Left lung (tissue), 10 donors: ENCODE measurements around the gene FGF7. TPM values are rescaled to one million over a fixed set of nuclear protein-coding genes. Genes with fewer than 3 reads are reported as not detected.
"Not testable (repeated sequence)": the region's sequence is repeated elsewhere in the genome, so short reads cannot be mapped to it uniquely, and the experiment has no call there.

Experiments used
- ATAC-seq: fragments of 200-7000 bp; cut with Tn5 transposase; one replicate; pipeline ENCODE4 v1.9.1; 2020; ENCODE audit warnings: moderate library complexity
- DNase-seq, 4 donors: peaks; one replicate each; pipeline ENCODE4 v3.0.0-alpha.2; 2013 to 2020
- H3K27ac ChIP-seq, 2 donors: fragments of 200-600 bp; sonication (generic) in 1 of 2; one replicate each; pipeline versions ENCODE4 v1.5.0 to v1.8.0; 2020 to 2021
- H3K27me3 ChIP-seq, 2 donors: fragments of 200-600 bp; sonication (generic) in 1 of 2; one replicate each; pipeline versions ENCODE4 v1.5.0 to v1.8.0; 2020 to 2021
- H3K36me3 ChIP-seq, 2 donors: fragments of 200-600 bp; sonication (generic) in 1 of 2; one replicate each; pipeline versions ENCODE4 v1.5.0 to v1.8.0; 2020 to 2021
- H3K4me1 ChIP-seq, 2 donors: fragments of 200-600 bp; one replicate each; pipeline ENCODE4 v1.8.0; 2021
- H3K4me3 ChIP-seq, 2 donors: fragments of 200-600 bp; sonication (generic) in 1 of 2; one replicate each; pipeline versions ENCODE4 v1.5.0 to v1.8.0; 2020 to 2021; ENCODE audit warnings: mild to moderate bottlenecking in 1 of 2
- H3K9me3 ChIP-seq, 2 donors: fragments of 200-600 bp; sonication (generic) in 1 of 2; one replicate each; pipeline versions ENCODE4 v1.5.0 to v1.8.0; 2020 to 2021
- intact Hi-C, 2 donors: fragments of 100-400 bp; cut with DNase I; formaldehyde crosslinking; loops; one replicate each; pipeline versions ENCODE4 v1.11.2 to v1.14.2; 2022
- polyA plus RNA-seq, 6 donors: library from polyadenylated mRNA; unstranded; fragments of 120-200 nt; gene quantifications; one replicate each; pipeline ENCODE4 v1.2.1, GENCODE V29; 2013; ENCODE audit not compliant: insufficient read length in 6 of 6
- total RNA-seq, 2 donors: library from RNA; stranded (reverse); fragmentation: NEBNext Ultra II Directional; extraction: Animal tissue kit (Norgen Biotek cat#: 25700); gene quantifications; one replicate each; pipeline ENCODE4 v1.2.1, GENCODE V29; 2021
- TF ChIP-seq, protein P1 (sequence below), 2 donors: fragments of 200-600 bp; sonication (generic) in 1 of 2; IDR thresholded peaks; one replicate each; pipeline versions ENCODE4 v1.5.0 to v1.8.0; 2021; ENCODE audit warnings: antibody characterized with exemption in 2 of 2
- donor health status: DM: no; HTN: yes; CAD: no.
- donor health status: DM: no; HTN: no; CAD: no.

Gene FGF7
- total and polyA plus RNA-seq, 8 donors, result 14.4 to 31.8 (median 21.4) TPM

DNA sequence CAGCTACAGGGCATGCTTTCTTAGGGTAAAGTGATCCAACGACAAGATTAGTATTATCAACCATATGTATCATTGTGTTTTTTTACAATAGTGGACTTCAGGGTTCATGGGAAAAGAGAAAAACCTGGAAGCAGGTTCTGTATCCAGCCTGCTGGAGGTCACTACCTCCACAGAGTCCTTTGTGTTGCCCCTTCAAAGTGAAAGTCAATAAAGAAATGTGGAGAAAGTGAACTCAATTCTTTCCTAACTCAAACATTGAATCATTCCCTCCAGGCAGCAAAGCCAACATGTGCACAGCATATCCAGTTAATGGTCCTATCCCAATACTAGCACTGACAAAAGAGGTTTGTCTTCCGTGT is 45.4 kb downstream of the FGF7 start:
- ATAC-seq, result peak; percentile 65
- Histone ChIP-seq H3K4me3 (peak overlapping the region in 1 of 2 donors; percentile 34), H3K4me1 (peaks cover 0 to 10% of the 10 kb centered on the region in 2 donors), H3K27me3 (no peaks in the 10 kb centered on the region), H3K36me3 (no peaks in the 10 kb centered on the region), H3K27ac (peak overlapping the region in 1 of 2 donors; percentile 64), H3K9me3 (no peaks in the 10 kb centered on the region)
- intact Hi-C loops, result no loop called here
- TF ChIP-seq, protein P1, sequence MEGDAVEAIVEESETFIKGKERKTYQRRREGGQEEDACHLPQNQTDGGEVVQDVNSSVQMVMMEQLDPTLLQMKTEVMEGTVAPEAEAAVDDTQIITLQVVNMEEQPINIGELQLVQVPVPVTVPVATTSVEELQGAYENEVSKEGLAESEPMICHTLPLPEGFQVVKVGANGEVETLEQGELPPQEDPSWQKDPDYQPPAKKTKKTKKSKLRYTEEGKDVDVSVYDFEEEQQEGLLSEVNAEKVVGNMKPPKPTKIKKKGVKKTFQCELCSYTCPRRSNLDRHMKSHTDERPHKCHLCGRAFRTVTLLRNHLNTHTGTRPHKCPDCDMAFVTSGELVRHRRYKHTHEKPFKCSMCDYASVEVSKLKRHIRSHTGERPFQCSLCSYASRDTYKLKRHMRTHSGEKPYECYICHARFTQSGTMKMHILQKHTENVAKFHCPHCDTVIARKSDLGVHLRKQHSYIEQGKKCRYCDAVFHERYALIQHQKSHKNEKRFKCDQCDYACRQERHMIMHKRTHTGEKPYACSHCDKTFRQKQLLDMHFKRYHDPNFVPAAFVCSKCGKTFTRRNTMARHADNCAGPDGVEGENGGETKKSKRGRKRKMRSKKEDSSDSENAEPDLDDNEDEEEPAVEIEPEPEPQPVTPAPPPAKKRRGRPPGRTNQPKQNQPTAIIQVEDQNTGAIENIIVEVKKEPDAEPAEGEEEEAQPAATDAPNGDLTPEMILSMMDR (IDR thresholded peaks at IDR 0.05), result no peak
- no peak for DNase-seq

DNA sequence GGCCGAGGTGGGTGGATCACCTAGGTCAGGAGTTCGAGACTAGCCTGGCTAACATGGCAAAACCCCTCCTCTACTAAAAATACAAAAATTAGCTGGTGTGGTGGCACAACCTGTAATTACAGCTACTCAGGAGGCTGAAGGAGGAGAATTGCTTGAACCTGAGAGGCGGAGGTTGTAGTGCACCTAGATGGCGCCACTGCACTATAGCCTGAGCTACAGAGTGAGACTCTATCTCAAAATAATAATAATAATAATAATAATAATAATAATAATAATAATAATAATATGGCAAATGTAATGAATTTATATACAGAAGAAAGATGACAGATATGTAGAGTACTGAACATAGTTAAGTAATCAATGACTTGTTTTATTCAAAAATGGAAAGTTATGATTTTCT is 48.2 kb downstream of the FGF7 start:
- TF ChIP-seq, protein P1 (IDR thresholded peaks at IDR 0.05), result peak; percentile 8 to 12
- ATAC-seq, intact Hi-C loops, H3K4me3 ChIP-seq, H3K36me3 ChIP-seq, H3K27ac ChIP-seq, H3K9me3 ChIP-seq, H3K27me3 ChIP-seq, H3K4me1 ChIP-seq, DNase-seq: not testable (repeated sequence)

DNA sequence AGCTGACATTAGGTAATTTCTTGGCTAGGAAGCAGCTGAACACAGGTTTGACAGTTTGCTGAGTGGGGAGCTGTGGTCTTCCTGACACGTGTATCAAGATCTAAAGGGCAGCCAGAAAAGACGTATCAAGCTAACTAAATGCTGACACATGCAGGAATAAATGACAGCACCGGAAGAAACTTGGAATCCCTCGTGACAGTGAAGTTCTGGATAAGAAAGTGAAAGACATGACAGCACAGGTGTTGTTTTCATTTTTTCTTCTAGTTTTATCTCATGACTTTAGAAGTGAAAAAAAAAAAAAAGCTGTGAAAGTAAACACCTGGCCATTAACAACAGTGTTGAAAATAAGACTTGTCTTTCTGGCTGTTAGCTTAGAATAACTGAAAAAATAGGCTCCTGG is 48.7 kb downstream of the FGF7 start:
- H3K36me3 ChIP-seq, result no peaks in the 10 kb centered on the region

DNA sequence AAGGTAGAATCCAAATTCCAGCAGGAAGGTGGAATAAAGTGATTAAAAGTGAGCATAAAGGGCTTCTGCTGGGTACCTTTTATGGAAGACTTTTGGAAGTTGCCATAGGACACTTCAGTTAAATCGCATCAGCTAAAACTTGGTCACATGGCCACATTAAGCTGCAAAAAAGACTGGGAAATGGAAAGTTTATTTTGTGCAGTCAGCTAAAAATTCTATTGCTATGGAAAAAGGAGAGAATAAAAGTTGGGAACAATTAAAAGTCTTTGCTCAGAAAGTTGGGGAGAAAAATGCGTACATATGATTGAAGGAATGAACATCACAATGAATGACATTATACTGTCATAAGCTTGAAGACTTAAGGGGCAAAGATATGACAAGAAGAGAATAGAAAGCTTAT is 49.3 kb downstream of the FGF7 start:
- Histone ChIP-seq H3K4me3 (no peak overlapping the region), H3K36me3 (no peaks in the 10 kb centered on the region), H3K27ac (no peak overlapping the region), H3K4me1 (no peaks in the 10 kb centered on the region), H3K9me3 (no peaks in the 10 kb centered on the region), H3K27me3 (no peaks in the 10 kb centered on the region)
- intact Hi-C loops, result no loop called here
- TF ChIP-seq, protein P1 (IDR thresholded peaks at IDR 0.05), result no peak
- DNase-seq (no peak), ATAC-seq (no peak)

More for the DNA sequence above, 48.7 kb downstream of the FGF7 start:
- Histone ChIP-seq H3K4me3 (no peak overlapping the region), H3K9me3 (no peaks in the 10 kb centered on the region), H3K27me3 (no peaks in the 10 kb centered on the region), H3K27ac (no peak overlapping the region), H3K4me1 (peaks cover 0 to 2% of the 10 kb centered on the region in 2 donors)
- DNase-seq, result no peak
- TF ChIP-seq, protein P1 (IDR thresholded peaks at IDR 0.05), result no peak
- intact Hi-C loops, result no loop called here
- ATAC-seq, result no peak

DNA sequence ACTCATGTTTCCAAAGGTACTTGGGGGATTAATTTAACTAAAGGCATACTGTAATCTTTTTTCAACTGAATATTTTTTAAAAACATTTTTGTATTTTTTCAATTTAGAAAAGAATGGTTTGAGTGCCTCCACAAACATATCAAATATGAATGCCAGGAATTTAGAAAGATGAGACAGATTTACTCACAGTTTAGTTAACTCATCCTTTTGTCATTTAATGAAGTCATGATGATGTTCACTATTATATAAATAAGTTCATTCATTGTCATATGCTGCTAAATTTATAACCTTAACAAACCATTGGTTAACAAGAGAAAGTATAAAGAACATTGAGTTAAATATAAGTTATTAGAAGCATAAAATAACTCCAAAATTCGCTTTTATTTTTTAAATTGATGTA is 50.0 kb downstream of the FGF7 start:
- Histone ChIP-seq H3K27me3 (no peaks in the 10 kb centered on the region), H3K36me3 (no peaks in the 10 kb centered on the region), H3K27ac (no peak overlapping the region), H3K9me3 (no peaks in the 10 kb centered on the region), H3K4me3 (no peak overlapping the region), H3K4me1 (no peaks in the 10 kb centered on the region)
- no peak for DNase-seq
- ATAC-seq, result no peak
- TF ChIP-seq, protein P1 (IDR thresholded peaks at IDR 0.05), result no peak
- intact Hi-C loops, result no loop called here

DNA sequence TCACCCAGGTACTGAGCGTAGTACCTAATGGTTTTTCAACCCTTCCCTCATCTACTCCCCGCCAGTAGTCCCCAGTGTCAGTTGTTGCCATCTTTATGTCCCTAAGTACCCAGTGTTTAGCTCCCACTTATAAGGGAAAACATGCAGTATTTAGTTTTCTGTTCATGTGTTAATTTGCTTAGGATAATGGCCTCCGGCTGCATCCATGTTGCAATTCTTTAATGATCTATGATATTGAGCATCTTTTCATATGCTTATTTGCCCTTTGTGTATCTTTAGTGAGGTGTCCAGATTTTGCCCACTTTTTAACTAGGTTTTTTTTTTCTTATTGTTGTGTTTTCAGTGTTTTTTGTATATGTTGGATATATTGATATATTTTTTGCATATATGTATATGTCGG is 55.0 kb downstream of the FGF7 start:
- ATAC-seq, intact Hi-C loops, H3K4me3 ChIP-seq, H3K27me3 ChIP-seq, DNase-seq, H3K27ac ChIP-seq, H3K36me3 ChIP-seq, H3K4me1 ChIP-seq, H3K9me3 ChIP-seq: not testable (repeated sequence)

DNA sequence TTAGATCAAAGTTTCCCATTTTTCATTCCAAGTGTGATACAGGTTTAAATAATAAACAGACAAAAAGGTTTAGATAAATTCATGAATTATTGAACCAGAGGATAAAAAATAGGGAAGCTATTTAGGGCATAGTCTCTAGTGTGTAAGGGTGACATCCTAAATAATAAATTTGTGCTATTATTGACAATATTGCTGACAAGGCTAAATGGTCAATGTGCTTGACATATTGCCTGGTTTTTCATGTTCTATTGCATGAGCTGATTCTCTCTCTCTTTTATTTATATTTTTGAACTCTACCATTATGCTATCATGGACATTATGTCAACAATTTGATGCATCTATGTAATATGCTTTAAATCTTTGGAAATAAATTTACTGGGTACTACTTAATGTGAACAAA is 55.9 kb downstream of the FGF7 start:
- intact Hi-C loops, DNase-seq, H3K4me1 ChIP-seq, H3K4me3 ChIP-seq, H3K36me3 ChIP-seq, H3K9me3 ChIP-seq, ATAC-seq, H3K27ac ChIP-seq, H3K27me3 ChIP-seq: not testable (repeated sequence)

DNA sequence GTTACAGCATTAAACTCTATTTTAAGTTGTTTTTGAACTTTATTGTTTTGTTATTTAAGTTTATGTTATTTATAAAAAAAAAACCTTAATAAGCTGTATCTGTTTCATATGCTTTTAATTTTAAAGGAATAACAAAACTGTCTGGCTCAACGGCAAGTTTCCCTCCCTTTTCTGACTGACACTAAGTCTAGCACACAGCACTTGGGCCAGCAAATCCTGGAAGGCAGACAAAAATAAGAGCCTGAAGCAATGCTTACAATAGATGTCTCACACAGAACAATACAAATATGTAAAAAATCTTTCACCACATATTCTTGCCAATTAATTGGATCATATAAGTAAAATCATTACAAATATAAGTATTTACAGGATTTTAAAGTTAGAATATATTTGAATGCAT is 62.4 kb downstream of the FGF7 start:
- H3K4me1 ChIP-seq, H3K9me3 ChIP-seq, H3K27ac ChIP-seq, H3K4me3 ChIP-seq, intact Hi-C loops, H3K27me3 ChIP-seq, DNase-seq, ATAC-seq, H3K36me3 ChIP-seq: not testable (repeated sequence)
